ENCODE measurements around the gene TRPM3.

Gene TRPM3

DNA sequence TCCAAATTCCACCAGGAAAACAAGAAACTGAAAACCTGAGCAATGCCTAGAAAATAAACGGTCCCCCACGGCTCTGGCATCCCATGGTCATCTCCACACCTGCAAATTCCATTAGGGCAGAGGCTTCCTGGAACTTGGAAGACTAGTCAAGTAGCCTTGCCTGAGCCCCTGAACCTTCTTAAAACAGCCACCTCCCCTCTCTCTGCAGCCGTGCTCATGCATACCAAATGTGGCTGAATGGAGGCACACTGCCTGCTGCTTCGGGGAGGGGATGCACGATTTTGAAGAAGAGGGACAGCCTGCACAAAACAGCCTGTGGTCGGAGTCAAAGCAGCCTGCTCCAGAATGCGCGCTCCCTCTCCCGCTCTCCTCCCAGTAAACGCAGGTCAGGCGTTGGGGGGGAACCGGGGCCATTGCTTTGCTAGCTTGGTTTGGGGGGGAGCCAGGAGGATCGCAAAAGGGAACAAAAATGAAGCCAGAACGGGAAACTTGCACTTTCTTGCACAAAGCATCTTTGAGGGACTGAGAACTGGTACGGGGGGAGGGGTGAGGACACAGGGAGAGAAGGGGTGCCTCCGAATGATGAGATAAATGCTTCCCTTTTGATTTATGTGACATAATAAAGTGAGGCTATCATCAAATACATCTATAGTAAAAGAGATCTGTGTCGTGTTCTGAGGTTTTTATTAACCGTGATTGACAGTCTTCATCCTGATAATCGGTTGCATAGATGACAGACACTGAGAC is at the start of gene TRPM3:
TSS of gene TRPM3 (minus strand) at position 347 of the 747 bp plus-strand sequence. CDS start at position 80, 267 bp downstream.
- DNase-seq (ENCODE audit: low read depth): no peak

DNA sequence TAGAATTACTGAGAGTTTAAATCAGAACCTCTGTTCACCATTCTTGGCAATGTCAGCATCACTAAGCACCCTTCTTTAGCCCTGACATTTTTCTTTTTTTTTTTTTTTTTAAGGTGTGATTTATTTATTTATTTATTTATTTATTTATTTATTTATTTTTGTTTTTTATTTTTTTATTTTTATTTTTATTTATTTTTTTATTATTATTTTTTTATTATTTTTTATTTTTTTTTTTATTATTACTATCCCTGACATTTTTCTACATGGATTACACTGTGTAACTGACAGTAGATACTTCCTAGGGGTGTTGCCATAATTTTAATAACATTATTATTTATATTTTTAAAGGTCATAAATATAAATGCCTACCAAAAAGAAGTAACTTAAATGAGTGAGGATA is 47.0 kb upstream of the TRPM3 start:
- no peak for DNase-seq (ENCODE audit: low read depth)

DNA sequence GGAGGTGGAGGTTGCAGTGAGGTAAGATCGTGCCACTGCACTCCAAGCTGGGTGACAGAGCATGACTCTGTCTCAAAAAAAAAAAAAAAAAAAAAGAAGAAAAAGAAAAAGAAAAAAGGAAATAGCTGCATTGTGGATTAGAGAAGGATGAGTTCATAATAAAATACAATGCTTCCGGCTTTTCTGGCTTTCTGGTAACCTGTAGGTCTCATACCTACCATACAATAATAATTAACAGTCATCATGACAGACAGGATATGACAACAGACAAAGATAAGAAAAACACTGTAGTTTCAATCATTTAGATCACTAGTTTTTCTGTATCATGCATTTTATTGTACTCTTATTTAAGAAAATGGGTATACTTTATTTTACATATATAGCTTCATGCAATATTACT is 40.7 kb upstream of the TRPM3 start:
- no peak for DNase-seq (ENCODE audit: low read depth)

DNA sequence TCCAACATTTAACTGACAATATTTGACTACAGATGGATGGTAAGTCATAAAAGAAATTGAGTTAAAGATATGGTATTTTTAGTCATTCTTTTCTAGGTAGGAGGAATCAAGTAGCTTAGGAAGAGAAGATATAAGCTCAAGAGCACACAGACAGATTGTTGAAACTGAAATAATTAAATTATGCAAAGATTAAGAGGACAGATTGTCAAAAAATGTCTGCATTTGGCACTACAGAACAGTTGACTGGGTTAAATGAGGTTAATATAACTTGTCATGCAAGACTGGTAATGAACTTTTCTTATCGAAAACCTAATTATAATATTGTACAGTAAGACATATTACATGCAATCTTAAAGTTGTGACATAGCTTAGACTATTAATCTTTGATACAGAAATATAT is 36.3 kb upstream of the TRPM3 start:
- no peak for DNase-seq (ENCODE audit: low read depth)

DNA sequence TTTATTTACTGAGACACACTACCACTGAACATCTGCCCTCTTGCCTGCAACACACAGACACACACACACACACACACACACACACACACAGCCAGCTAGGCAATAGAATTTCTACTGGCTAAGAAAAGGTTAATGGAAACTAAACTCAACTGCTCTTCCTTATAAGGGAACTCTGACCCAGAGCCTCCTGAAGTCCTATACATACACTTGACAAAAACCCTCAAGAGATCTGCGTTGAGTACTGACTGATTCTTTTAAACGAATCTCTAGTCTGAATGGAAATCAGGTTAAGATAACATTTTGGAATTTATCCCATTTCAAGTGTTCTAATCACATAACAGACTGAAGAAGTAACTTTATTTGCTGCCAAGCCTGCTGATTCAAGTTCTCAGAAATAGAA is 25.9 kb upstream of the TRPM3 start:
- DNase-seq (ENCODE audit: low read depth): no peak

DNA sequence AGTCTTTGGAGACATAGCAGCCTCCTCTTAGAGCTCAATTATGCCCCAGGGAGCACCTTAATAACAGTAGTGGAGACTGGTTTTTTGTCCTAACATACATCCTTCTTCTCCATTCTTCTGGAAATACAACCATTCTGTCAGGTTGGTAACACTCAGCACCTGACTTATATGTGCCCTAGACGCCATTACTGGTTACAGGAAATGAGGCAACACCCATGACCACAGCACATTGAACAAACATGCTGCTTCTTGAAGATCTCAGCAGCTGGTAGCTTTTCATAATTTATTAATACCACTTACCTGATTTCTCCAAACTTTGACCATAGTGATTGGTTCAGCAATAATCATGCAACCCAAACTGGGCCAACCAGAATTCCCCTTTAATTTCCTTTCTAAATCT is 25.1 kb upstream of the TRPM3 start:
- no peak for DNase-seq (ENCODE audit: low read depth)

DNA sequence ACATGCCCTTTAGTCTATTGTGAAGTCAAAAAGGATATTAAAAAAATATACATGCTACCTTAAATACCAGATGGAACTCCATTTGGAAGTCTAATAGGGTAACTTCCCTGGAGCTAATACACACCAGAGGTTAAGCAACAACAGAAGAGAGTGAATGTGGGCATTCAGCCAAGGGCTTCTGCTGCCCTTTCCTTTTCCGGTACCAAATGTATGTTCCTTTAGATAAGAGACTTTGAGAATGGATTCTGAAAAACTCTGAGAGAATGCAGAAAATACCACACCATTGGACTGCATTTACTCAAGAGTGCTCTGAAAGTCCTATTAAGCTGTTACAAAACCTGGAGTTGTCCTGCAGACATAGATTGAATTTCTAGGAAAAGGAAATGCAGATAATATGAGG is 23.8 kb upstream of the TRPM3 start:
- DNase-seq (ENCODE audit: low read depth): no peak

DNA sequence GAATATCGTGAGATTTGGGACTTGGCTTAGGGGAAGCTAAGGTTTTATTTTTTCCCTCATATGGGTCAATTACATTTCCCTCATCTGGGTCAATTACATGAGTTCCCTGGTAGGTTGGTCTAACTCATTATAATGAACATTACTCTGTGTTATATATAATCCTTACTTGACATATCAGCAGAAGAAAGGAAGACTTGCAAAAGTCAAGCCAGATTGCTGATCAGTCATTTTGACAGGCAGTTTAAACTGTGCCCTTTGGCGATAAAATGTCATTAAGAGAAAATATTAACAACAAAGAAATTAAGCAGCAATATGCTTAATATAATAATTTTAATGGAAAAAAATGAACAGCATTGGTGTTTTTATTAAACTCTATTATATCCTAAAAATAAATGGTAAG is 23.1 kb upstream of the TRPM3 start:
- DNase-seq (ENCODE audit: low read depth): no peak

DNA sequence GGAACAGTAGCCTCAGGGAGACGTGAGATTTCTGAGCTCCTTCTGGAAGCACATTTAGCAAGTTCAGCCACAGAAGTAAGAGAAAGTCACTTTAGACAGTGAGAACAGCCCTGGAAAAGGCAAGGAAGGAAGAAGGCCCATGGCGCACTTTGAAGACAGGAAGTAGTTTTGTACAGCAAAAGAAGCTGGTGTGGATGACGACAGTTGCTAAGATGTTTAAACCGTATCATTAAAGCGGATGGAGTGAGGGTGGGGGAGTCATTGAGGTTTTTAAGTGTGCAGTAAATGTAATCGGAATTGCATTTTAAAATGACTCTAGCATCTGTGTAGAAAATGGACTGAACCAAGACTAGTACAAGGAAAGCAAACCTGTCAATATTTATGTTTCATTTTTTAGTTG is 15.3 kb upstream of the TRPM3 start:
- DNase-seq (ENCODE audit: low read depth): no peak

DNA sequence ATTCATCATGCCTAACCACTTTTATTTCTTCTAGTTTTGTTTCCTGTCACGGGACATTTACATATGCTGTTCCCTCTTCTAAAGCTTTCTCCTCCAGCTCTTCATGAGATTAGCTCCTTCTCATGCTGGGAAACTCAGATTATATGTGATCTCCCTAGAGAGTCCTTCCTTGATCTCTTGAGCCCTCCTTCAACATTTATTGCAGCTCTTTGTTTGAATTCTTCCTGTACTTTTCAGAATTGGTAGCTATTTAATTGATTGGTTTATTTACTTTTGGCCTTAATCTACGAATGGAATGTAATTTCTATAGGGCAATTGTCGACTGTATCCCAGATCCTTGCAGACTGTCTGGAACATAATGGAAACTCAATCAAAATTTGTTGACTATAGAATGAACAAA is 9.7 kb upstream of the TRPM3 start:
- no peak for DNase-seq (ENCODE audit: low read depth)

DNA sequence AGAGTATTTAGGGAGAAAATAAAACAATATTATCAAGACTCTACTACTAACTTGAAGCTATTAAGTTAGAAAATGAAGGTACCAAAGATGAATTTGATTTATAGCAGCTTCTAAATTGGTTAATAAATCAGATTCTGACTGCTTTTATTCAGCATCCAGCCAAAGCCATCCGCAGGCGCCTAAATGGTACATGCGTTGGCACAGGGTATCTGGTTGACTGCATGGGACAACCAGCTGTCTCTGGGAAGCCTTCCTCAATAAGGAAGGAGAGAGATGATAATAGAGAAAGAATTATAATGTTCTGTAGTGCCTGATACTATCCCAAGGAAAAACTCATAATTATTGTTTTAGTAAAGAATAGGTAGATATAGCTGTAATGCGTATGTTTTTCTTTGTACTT is 9.1 kb upstream of the TRPM3 start:
- no peak for DNase-seq (ENCODE audit: low read depth)

DNA sequence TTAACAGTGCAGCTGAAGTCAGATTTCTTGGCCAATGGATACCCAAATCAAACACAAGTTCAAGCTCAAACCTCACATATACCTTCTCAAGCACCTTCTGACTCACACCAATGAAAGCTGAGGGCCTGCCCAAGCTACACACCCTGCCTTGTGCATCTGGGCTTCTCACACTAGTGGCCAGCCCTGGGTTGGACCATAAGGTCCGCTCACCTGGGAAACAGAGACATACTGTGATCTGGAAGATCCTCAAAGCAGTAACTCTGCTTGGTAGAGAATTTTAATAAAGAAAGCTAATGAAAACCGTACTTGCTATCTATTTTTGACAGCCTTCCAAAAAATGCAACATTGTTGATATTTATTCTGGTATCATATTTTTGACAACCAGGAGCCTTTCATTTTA is 7.4 kb upstream of the TRPM3 start:
- no peak for DNase-seq (ENCODE audit: low read depth)

DNA sequence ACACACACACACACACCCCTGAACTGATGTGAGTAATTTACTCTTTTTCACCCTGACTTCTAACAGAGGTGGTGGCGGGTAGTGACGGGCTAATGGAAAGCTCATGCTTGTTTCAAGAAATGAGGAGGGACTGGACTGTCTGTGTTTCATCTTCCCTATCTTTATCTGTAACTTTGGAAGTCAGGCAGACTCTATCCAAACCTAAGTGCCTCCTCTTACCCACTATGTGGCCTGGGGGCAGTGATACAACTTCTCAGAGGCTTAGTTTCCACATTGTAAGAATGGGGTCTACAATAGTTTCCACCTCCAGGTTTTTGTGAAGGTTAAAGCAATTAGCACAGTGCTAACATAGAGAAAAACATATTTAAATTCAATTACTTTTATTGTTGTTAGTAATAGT is 5.9 kb upstream of the TRPM3 start:
- DNase-seq (ENCODE audit: low read depth): no peak

DNA sequence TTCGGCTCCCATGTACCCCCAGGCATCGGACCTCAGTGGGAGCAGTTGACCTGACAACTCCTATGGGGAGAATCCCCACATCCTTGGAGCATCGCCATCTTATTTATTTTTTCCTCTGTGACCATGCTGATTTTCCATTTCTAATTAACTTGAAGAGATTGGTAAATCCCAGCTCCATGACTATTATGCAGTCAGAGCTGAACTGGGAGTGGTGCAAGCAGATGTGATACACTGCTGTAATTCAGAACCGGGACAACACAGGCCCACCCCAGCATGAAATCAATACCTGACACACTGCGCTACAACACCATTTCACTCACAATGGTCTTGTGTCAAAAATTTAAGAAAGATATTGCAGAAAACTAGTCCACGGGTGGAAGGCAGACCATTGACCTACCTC is 1.0 kb upstream of the TRPM3 start:
- no peak for DNase-seq (ENCODE audit: low read depth)

DNA sequence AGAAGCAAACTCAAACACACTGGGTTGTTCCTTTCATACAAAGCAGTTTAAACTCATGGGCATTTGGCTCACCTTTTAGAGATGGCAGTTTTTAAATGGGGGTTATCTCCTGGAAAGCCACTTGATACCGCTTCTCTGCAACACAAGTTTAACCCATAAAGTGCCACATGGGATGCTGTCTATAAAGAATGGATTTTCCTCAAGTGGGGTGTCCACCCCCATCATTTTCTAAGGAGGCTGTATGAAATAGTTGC is 528 bp upstream of the TRPM3 start:
- no peak for DNase-seq (ENCODE audit: low read depth)

DNA sequence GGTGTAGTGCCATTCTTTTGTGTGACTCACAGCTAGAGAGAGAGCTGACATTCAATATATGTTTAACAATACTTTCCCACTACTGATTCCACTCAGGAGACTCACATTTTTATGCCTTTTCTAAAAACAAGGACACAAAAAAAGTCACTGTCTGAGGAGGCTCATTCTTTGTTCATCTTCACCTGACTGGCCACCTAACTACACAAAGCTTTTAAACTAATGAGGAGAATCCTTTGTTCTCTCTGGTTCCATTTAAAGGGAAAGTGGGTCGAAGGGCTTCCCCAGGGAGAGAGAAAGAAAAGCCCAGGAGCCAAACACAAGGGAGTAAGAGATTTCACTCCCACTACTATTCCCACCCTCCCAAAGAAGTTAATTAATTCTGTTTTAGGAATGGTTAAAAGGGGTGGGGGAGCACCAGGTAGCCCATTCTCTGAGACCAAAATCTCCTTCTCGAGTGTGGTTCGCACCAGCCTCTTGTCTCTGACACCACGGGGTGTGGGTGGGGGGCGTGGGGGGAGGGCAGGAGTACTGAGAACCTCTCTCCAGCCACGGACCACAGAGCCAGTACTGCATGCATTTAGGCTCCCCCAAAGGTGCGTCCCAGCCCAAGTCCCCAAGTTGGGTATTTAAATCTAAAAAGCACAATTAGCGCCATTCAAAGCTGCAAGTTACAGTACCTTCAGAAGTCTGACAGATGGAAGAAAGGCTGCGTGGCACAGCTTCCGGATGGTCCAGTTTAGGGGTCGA is 747 bp downstream of the TRPM3 start:
- no peak for DNase-seq (ENCODE audit: low read depth)

DNA sequence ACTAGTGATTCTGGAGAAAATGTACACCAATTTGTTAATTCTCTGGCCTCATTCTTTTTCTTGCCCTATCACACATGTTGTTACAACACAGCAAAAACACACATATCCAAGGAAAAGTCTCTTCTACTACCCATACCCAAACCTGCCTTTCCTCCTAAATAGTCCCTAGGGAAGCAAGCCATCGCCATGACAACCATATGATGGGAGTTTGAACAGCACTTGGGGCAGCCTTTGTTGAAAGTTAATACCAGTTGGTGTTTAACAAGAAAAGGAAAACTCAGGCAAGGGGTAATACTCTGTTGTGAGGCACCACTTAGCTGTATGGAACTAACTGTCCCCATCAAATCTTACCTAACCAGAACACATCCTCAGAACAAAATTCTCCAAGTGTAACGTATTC is 1.7 kb downstream of the TRPM3 start:
- DNase-seq (ENCODE audit: low read depth): no peak

DNA sequence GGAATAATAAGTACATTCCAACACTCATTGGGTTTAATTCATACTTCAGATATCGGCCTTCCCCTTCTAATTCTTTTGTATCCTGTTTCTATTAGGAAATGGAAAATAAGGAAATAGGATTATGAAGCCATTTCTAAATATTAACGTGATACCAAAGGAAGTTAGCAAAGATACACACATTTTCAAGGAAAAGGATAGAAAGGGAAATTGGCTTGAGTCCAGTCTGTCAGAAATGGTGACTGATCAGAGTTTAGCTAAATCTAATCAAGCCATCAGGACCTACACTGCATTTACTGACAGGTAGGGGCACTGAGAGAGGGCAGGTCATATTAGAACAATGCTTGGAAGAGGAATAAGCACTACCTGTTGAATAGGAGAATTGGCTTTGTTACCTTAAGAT is 3.1 kb downstream of the TRPM3 start:
- no peak for DNase-seq (ENCODE audit: low read depth)

DNA sequence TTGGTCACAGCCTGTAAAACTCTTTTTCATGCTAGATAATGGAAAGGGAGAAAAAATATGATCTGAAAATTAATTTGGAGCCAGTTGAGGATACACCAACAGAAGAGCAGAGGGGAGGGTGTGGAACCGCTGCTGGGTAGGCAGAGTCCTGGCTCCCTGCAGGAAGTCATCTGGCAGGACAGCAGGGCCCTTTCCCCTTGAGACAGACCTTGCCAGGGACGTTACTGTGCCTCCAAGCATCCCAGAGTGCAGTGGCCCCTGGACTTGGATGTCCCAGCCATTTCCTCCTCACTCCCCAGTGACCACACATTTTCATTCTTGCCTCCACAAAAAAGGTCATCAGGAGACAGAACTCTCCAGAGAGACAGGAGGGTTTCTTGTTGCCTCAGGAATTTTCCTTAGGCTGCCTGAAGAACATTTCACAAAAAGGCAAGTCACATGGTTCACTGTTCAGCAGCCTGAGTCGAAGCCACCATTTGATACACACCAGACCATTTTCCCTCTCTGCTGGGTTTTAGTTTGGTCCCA is 5.9 kb downstream of the TRPM3 start:
- DNase-seq (ENCODE audit: low read depth): no peak

DNA sequence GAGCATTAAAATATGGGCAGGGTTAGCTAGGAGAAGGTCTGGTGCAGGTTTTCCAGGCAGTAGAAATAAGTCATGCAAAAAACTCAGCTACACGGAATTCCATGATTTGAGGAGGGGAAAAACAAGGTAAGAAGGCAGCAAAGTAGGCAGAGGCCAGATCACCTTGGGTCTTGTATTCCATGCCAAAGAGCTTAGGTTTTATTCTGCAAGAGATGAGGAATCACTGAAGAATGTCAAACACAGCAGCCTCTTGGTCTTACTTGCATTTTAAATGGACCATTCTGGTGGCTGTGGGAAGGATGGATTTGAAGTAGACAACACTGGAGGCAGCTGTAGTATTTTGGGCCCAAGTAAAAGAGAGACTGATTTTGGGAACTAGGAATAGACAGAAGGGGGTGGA is 8.6 kb downstream of the TRPM3 start:
- no peak for DNase-seq (ENCODE audit: low read depth)

DNA sequence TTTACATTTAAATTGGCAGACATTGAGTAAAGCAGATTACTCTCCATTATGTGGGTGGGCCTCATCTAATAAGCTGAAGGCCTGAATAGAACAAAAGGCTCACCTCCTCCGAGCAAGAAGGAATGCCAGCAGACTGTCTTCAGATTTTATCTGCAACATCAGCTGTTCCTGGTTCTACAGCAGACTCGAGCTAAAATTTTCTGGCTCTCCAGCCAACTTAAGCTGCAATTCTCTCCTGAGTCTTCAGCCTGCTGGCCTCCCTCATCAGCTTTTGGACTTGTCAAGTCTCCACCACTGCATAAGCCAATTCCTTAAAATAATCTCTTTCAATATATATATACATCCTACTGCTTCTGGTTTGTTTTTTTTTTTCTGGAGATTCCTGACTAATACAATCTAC is 12.5 kb downstream of the TRPM3 start:
- no peak for DNase-seq (ENCODE audit: low read depth)

DNA sequence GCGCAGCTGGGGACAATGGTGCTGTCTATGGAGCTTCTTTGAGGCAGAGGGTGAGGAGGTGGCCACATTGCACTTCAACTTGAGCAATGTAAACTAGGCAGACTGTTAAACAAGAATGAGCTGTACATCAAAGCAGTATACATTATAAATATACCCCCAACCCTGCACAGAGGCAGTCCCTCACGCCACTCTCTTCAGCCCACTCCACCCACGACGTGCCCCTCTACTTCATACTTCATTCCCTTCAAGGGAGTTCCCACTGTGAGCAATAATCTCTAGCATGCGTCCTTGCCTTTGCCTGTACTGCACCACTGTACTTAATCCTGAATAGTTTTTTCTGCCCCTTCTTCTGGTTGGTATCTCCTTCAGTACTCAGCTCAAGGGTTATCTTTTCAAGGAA is 14.4 kb downstream of the TRPM3 start:
- DNase-seq (ENCODE audit: low read depth): no peak

DNA sequence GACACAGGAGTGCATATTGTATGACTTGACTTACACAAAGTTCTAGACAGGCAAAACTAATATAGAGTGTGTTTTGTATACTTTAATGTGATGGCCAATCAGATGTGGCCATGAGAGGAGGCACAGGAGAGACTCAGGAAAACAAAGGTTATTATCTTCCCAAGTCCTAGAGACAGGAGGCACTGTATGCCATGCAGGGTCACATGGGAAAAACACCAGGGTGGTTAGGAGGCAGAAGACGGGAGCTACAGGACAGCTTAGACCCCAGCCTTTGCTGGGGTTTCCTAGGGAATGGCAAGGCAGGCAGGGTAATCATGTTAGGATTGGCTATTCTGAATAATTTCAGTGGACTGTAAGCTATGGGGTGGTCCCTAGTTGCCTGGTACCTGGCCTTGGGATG is 16.2 kb downstream of the TRPM3 start:
- no peak for DNase-seq (ENCODE audit: low read depth)

DNA sequence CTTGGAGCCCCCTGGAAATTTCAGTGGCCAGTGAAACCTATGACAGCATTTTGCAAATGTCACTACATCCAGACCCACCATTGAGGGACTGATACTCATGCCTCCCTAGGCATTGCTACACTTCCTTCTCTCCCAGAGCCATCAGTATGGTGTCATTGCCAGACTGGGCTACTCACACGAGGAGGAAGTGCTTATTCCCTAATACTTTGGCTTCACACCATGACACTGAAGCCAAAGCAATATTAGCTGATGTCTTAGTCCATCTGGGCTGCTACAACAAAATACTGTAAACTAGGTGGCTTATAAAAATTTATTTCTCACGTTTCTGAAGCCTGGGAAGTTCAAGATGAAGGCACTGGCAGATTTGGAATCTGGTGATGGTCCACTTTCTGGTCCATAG is 22.6 kb downstream of the TRPM3 start:
- DNase-seq (ENCODE audit: low read depth): no peak

Measured in ELR (cell line).